ENCODE measurements around the gene NUPR2. TPM values are rescaled to one million over a fixed set of nuclear protein-coding genes. Genes with fewer than 3 reads are reported as not detected.
"Not testable (repeated sequence)": the region's sequence is repeated elsewhere in the genome, so short reads cannot be mapped to it uniquely, and the experiment has no call there.

Gene NUPR2, protein sequence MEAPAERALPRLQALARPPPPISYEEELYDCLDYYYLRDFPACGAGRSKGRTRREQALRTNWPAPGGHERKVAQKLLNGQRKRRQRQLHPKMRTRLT
- total RNA-seq, result not detected
- total RNA-seq (2013), result not detected

GRCh38 chr7:56115852-56116538, at the start of gene NUPR2:
TSS of gene NUPR2 (minus strand) at chr7:56116417. CDS start at chr7:56116314, 103 bp downstream.
- Mint-ChIP-seq H3K4me1 (no peaks in the 10 kb centered on the region), H3K27ac (no peak within 1 kb of the TSS), H3K27me3 (ENCODE audit: low read depth in 2 of 2) (peaks cover 13 to 21% of the 10 kb centered on the region in 2 donors), H3K4me3 (no peak within 1 kb of the TSS), H3K36me3 (no peaks in the 10 kb centered on the region), H3K9me3 (no peaks in the 10 kb centered on the region)
- TF ChIP-seq, protein P1, sequence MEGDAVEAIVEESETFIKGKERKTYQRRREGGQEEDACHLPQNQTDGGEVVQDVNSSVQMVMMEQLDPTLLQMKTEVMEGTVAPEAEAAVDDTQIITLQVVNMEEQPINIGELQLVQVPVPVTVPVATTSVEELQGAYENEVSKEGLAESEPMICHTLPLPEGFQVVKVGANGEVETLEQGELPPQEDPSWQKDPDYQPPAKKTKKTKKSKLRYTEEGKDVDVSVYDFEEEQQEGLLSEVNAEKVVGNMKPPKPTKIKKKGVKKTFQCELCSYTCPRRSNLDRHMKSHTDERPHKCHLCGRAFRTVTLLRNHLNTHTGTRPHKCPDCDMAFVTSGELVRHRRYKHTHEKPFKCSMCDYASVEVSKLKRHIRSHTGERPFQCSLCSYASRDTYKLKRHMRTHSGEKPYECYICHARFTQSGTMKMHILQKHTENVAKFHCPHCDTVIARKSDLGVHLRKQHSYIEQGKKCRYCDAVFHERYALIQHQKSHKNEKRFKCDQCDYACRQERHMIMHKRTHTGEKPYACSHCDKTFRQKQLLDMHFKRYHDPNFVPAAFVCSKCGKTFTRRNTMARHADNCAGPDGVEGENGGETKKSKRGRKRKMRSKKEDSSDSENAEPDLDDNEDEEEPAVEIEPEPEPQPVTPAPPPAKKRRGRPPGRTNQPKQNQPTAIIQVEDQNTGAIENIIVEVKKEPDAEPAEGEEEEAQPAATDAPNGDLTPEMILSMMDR (IDR thresholded peaks at IDR 0.05), result no peak
- Histone ChIP-seq H3K27me3 (ENCODE audit: control insufficient read depth, insufficient read depth, low read length) (peaks cover 10% of the 10 kb centered on the region), H3K4me3 (ENCODE audit: low read length) (no peak within 1 kb of the TSS), H3K4me1 (ENCODE audit: control insufficient read depth, insufficient read depth, low read length) (no peaks in the 10 kb centered on the region), H3K9me3 (ENCODE audit: control insufficient read depth, insufficient read depth, low read length) (no peaks in the 10 kb centered on the region), H3K27ac (ENCODE audit: low read length) (no peak within 1 kb of the TSS), H3K36me3 (ENCODE audit: control insufficient read depth, insufficient read depth, low read length) (no peaks in the 10 kb centered on the region)
- ATAC-seq (no peak), DNase-seq (no peak)
- WGBS (ENCODE audit: insufficient coverage), result 15% methylated on average over 65 of the region's 65 CpGs
- intact Hi-C loops (cut with micrococcal nuclease), result no loop called here

DNA sequence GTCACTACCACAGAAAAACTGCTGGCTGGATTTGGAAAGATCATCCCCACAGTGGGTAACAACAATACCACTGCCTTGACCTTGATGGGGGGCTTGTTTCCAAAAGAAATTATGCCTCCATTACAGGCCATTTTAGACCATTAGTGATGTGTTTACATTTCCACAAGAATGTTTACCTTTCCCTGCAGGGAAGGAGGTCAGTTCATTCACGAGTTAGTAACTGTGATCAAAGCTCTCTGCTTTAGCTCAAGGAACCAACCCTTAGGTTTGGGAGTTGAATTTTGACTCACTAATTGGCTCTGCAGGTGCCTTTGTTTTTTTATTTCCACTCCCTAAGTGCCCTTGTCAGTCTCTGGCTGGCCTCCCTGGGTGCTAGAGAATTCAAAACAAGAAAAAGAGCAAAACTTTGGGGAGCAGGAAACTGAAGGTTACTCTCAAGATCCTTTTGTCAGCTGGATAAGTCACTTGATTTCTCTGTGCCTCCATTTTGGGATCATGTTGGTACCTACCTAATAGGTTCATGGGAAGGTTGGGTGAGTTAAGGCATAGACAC, 41.1 kb upstream of the NUPR2 start:
- H3K36me3 ChIP-seq (ENCODE audit: control insufficient read depth, insufficient read depth, low read length), result no peaks in the 10 kb centered on the region
- no peak for ATAC-seq
- Mint-ChIP-seq H3K36me3 (no peaks in the 10 kb centered on the region), H3K27ac (no peak overlapping the region), H3K27me3 (ENCODE audit: low read depth in 2 of 2) (no peaks in the 10 kb centered on the region), H3K9me3 (peaks cover 15% of the 10 kb centered on the region in 2 donors), H3K4me1 (no peaks in the 10 kb centered on the region), H3K4me3 (no peak overlapping the region)
- TF ChIP-seq, protein P1 (IDR thresholded peaks at IDR 0.05), result no peak
- DNase-seq, result no peak
- H3K9me3 ChIP-seq (ENCODE audit: control insufficient read depth, insufficient read depth, low read length), result peaks cover 25% of the 10 kb centered on the region
- H3K27me3 ChIP-seq (ENCODE audit: control insufficient read depth, insufficient read depth, low read length), result no peaks in the 10 kb centered on the region
- 0% methylated on average over 1 of the region's 1 CpG for WGBS (ENCODE audit: insufficient coverage)
- no peak overlapping the region for H3K4me3 ChIP-seq (ENCODE audit: low read length)
- H3K27ac ChIP-seq (ENCODE audit: low read length), result no peak overlapping the region
- no peaks in the 10 kb centered on the region for H3K4me1 ChIP-seq (ENCODE audit: control insufficient read depth, insufficient read depth, low read length)
- intact Hi-C loops (cut with micrococcal nuclease), result no loop called here

- H3K36me3 Mint-ChIP-seq; ATAC-seq; intact Hi-C loops (cut with micrococcal nuclease); H3K27me3 Mint-ChIP-seq (ENCODE audit: low read depth in 2 of 2); H3K9me3 ChIP-seq (ENCODE audit: control insufficient read depth, insufficient read depth, low read length); H3K36me3 ChIP-seq (ENCODE audit: control insufficient read depth, insufficient read depth, low read length); H3K27ac Mint-ChIP-seq; H3K9me3 Mint-ChIP-seq; H3K4me1 ChIP-seq (ENCODE audit: control insufficient read depth, insufficient read depth, low read length); H3K4me3 ChIP-seq (ENCODE audit: low read length); DNase-seq; H3K4me1 Mint-ChIP-seq; H3K27me3 ChIP-seq (ENCODE audit: control insufficient read depth, insufficient read depth, low read length); H3K4me3 Mint-ChIP-seq; H3K27ac ChIP-seq (ENCODE audit: low read length): not testable (repeated sequence)
- WGBS (ENCODE audit: insufficient coverage), result 87% methylated on average over 1 of the region's 2 CpGs
Measured at GRCh38 chr7:56131062-56131461, 14.8 kb upstream of the NUPR2 start.

- no peak for DNase-seq
- Mint-ChIP-seq H3K27ac (no peak overlapping the region), H3K27me3 (ENCODE audit: low read depth in 2 of 2) (no peaks in the 10 kb centered on the region), H3K4me1 (no peaks in the 10 kb centered on the region), H3K9me3 (no peaks in the 10 kb centered on the region), H3K4me3 (no peak overlapping the region), H3K36me3 (no peaks in the 10 kb centered on the region)
- Histone ChIP-seq H3K4me3 (ENCODE audit: low read length) (no peak overlapping the region), H3K4me1 (ENCODE audit: control insufficient read depth, insufficient read depth, low read length) (no peaks in the 10 kb centered on the region), H3K36me3 (ENCODE audit: control insufficient read depth, insufficient read depth, low read length) (no peaks in the 10 kb centered on the region), H3K27me3 (ENCODE audit: control insufficient read depth, insufficient read depth, low read length) (no peaks in the 10 kb centered on the region), H3K27ac (ENCODE audit: low read length) (no peak overlapping the region), H3K9me3 (ENCODE audit: control insufficient read depth, insufficient read depth, low read length) (no peaks in the 10 kb centered on the region)
- WGBS (ENCODE audit: insufficient coverage), result 89% methylated on average over 7 of the region's 7 CpGs
- intact Hi-C loops (cut with micrococcal nuclease), result no loop called here
- no peak for ATAC-seq
- TF ChIP-seq, protein P1 (IDR thresholded peaks at IDR 0.05), result no peak
Measured at GRCh38 chr7:56127241-56127975, 11.2 kb upstream of the NUPR2 start.

Data from natural killer cell (primary cell).